ENCODE measurements around the gene DNAH14.
"Not testable (repeated sequence)": the region's sequence is repeated elsewhere in the genome, so short reads cannot be mapped to it uniquely, and the experiment has no call there.

The DNAH14 gene

DNA sequence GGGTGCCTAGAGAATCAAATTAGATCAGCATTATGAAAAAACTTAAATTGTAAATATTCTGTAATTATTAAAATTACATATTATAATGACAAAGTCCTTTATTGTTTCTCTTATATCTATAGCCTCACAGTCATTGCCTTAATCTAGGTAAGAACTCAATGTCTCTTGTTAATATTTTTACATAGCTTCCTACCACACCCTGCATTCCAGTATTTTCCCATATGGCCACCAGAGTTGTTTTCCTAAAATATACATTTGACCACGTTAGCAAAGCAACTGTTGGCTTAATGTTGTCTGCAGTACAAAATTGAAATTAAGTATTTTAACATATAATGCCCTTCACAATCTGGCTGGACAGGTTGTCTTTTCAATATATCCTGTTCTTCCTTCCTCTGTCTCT is 230.3 kb downstream of the DNAH14 start:
- no peak for DNase-seq

GRCh38 chr1:225177409-225177808 is 247.9 kb downstream of the DNAH14 start:
- DNase-seq = not testable (repeated sequence)

DNA sequence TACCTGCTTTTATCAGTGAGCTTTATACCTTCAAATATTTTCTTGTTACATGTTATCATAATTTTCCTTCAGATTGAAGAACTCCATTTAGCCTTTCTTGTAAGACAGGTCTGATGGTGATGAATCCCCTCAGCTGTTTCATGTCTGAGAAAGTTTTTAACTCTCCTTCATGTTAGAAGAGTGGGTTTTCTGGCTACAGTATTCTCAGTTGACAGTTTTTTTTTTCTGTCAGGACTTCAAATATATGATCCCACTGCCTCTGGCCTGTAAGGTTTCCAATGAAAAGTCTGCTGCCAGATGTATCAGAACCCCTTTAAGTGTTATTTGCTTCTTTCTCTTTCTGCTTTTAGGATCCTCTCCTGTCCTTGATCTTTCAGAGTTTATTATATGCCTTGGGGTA is 250.2 kb downstream of the DNAH14 start:
- DNase-seq = no peak

DNA sequence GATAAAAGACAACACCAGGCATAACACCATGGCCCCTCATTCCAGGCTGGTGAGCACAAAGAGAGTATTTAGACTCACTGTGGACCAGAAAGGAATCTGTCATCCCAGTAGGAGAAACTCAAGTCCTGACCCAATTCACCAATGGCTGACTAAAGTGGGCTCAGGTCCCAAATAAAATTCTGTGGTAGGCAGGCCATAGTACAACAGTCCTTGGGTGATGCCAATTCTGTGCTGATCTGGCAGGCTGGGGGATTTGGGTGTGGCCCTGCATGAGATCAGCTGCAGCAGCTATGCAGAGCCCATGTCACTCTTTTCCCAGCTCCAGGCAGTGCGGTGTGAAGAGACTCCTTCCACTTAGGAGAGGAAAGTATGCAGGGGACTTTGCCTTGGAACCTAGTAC is 253.2 kb downstream of the DNAH14 start:
- DNase-seq = peak; percentile 18

GRCh38 chr1:225191199-225191753 is 261.8 kb downstream of the DNAH14 start:
- no peak for DNase-seq

- no peak for DNase-seq
Observed at GRCh38 chr1:225201447-225201846, 272.0 kb downstream of the DNAH14 start.

DNA sequence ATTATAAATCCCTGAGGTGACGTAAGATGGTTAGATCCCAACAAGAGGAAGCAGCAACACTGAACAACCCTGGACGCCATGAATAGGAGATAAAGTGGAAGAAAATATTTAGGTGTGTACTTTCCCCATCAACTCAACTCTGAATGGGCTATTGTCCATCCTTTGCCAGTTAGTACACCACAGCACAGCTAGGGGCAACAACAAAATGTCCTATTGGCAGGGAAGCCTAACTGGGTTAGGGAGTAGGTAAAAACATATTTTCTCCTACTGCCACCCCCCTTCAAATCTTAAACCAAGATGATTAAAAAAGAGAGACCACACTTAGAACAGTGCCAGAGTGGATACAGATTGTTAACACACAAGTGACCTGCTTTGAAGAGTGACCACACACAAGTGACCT is 278.3 kb downstream of the DNAH14 start:
- DNase-seq = no peak

DNA sequence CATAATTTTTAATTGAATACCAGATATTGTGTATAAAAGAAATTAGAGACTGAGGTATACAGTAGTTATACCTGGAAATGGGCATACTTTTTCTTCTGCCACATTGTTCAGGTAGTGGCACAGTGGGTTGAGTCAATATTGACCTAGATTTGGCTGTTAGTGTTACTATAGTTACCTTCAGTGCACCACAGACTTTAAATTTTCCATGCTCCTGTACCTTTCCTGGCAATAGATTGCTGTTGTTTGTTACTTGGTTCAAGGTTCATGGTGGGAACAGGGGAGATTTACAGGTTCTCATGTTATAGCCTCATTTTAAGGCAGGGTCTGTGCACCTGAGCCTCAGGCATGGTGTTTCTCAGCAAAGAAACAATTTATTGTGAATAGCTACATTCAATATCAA is 279.7 kb downstream of the DNAH14 start:
- no peak for DNase-seq

DNA sequence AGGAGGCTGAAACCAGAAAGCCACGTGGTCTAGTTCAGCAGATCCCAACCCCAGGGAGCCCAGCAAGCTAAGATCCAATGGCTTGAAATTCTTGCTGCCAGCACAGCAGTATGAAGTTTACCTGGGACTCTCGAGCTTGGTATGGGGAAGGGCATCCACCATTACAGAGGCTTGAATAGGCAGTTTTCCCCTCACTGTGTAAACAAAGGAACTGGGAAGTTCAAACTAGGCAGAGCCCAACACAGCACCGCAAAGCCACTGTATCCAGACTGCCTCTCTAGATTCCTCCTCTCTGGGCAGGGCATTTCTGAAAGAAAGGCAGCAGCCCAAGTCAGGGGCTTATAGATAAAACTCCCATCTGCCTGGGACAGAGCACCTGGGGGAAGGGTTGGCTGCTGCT is 280.7 kb downstream of the DNAH14 start:
- DNase-seq = not testable (repeated sequence)

DNA sequence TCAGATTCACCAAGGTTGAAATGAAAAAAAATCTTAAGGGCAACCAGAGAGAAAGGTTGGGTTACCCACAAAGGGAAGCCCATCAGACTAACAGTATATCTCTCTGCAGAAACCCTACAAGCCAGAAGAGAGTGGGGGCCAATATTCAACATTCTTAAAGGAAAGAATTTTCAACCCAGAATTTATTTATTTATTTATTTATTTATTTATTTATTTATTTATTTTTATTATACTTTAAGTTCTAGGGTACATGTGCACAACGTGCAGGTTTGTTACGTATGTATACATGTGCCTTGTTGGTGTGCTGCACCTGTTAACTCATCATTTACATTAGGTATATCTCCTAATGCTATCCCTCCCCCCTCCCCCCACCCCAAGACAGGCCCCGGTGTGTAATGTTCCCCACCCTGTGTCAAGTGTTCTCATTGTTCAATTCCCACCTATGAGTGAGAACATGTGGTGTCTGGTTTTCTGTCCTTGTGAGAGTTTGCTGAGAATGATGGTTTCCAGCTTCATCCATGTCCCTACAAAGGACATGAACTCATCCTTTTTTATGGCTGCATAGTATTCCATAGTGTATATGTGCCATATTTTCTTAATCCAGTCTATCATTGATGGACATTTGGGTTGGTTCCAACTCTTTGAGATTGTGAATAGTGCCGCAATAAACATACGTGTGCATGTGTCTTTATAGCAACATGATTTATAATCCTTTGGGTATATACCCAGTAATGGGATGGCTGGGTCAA is 282.4 kb downstream of the DNAH14 start:
- DNase-seq = not testable (repeated sequence)

GRCh38 chr1:225224287-225224686 is 294.8 kb downstream of the DNAH14 start:
- DNase-seq = no peak

DNA sequence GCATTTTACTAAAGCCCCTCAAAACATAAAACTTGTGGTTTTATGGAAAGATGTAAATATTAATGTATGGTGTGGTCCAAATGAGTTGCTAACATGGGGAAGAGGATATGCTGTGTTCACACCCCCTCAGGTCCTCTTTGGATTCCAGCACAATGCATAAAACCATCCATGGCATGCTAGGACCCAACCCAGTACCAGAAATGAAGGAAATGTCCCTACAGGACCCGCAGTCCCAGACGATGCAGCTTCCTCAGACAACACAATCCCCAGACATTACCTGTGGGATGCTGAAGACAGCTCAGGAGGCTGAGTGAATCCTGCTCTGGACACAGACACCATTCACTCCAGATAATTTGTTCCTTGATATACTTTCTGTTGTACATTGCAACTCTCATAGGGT is 296.2 kb downstream of the DNAH14 start:
- no peak for DNase-seq

DNA sequence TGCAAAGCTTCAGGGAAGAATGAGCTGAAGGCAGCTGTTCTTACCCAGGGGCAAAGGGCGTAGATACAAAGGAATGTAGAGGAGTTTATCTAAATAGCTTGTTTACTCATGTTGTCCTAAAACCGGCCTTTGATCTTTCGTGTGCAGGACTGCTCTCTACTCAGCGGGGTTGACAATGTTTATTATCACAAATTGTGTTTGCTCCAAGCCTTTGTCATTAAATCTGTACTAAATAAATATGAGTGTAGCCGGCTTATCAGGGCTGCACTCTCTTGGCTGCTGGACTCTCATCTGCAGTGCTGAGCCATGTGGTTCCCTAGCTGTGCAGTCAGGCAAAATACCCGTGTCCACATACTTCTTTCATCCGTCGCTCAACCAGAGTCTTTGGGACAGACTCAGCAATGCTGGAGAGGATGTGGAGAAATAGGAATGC is 299.4 kb downstream of the DNAH14 start:
- no peak for DNase-seq

- not testable (repeated sequence) for DNase-seq
Observed at GRCh38 chr1:225229429-225229828, 300.0 kb downstream of the DNAH14 start.

GRCh38 chr1:225230483-225230882 is 301.0 kb downstream of the DNAH14 start:
- no peak for DNase-seq

DNA sequence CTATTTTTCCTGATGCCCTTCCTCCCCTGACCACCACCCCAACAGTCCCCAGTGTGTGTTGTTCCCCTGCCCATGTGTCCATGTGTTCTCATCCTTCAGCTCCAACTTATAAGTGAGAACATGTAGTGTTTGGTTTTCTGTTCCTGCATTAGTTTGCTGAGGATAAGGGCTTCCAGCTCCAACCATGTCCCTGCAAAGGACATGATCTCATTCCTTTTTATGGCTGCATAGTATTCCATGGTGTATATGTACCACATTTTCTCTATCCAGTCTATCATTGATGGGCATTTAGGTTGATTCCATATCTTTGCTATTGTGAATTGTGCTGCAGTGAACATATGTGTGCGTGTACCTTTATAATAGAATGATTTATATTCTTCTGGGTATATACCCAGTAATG is 303.5 kb downstream of the DNAH14 start:
- DNase-seq = not testable (repeated sequence)

GRCh38 chr1:225242611-225243010 is 313.1 kb downstream of the DNAH14 start:
- DNase-seq = no peak

DNA sequence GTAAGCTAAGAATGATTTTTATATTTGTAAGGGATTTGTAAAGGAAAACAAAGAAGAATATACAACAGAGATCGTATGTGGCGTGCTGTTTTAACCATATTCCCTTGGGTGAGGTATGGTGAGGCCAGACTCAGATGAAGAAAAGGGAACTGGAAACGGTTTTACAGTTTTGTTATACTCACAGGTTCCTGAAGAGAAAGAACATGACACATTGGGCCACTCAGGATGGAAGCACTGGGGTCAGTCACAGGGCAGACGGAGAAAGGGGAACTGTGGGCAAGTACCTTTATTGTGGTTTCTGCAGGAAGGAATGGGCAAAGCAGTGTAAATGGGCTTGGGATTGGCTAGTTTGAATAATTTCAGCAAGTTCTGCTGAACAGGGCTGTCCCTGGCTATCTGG is 321.0 kb downstream of the DNAH14 start:
- DNase-seq = no peak

DNA sequence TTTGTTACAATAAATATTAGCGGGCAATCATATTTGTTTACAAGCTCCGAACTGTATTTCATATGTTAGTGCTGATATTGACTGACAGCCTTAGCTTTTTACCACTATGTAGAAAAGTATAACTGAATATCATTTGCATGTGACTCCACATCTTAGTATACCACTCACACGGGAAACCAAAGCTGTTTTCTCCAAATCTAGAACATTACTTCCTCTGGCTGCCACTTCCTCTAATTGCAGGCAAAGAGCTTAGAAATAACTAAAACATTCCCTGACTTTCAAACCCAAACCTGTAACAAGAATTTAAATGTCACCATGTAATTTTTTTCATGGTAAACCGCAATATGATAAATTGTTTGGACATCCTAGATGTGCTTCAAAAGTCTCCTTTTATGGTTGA is 323.7 kb downstream of the DNAH14 start:
- no peak for DNase-seq

DNA sequence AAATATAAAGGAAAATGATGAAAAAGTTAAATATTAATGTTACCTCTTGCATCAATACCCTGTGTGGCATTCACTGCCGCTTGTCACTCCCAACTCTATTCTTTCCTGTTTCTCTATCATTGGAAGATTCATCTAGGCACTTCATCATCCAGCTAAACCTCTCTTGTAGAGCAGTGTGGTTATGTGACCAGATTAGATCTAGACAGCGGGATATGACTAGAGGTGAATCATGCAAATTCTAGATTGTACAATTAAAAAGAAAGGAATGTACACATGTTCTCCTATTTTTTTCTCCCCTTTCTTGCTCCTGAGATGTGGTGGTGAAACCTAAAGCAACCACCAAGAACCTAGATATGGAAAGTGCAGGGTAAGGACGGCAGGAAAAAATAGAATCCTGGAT is 324.3 kb downstream of the DNAH14 start:
- DNase-seq = no peak

- no peak for DNase-seq
Observed at GRCh38 chr1:225254676-225255075, 325.2 kb downstream of the DNAH14 start.

DNA sequence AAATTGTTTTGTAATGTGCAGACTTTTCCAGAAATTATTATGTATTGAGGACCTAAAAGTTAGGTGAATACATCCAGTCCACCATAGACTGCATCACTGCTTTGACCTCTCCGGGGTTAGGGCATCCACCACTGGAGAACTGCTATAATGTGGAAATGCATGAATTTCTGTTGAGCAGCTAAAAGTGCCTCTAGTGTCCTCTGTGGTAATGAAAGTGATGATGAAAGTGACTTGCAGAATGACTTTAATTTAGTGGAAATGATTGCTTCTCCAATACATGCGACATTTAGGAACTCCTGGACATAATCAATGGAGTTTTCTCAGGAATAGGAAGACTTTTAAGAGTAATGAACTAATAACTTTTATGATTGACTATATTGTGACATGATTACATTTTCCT is 327.6 kb downstream of the DNAH14 start:
- no peak for DNase-seq

- DNase-seq = no peak
Observed at GRCh38 chr1:225258811-225259210, 329.3 kb downstream of the DNAH14 start.

- DNase-seq = no peak
Observed at GRCh38 chr1:225259542-225259941, 330.1 kb downstream of the DNAH14 start.

- no peak for DNase-seq
Observed at GRCh38 chr1:225260319-225260718, 330.8 kb downstream of the DNAH14 start.

Measured in right hindlimb (tissue), 1 donor.